Inflammatory macrophage treated with lipopolysaccharide for 1 hour (primary cell): Measurements from ENCODE around the gene CCDC88C.
A peak's percentile ranks its signal among the peaks of the same experiment; 100 is the strongest.
"Not testable (repeated sequence)": the region's sequence is repeated elsewhere in the genome, so short reads cannot be mapped to it uniquely, and the experiment has no call there.

Experiments
- DNase-seq, 2 donors: peaks; one replicate each; pipeline ENCODE4 v3.0.0-alpha.2; 2020 to 2022

The CCDC88C gene

GRCh38 chr14:91242635-91243034, 175.0 kb downstream of the CCDC88C start:
- no peak for DNase-seq

- peak; percentile 45 to 59 for DNase-seq
Observed at GRCh38 chr14:91241863-91242262, 175.8 kb downstream of the CCDC88C start.

GRCh38 chr14:91238661-91239060, 179.0 kb downstream of the CCDC88C start:
- DNase-seq: peak; percentile 54 to 67

- DNase-seq: peak; percentile 49 to 57
Observed at GRCh38 chr14:91238085-91238484, 179.5 kb downstream of the CCDC88C start.

- DNase-seq: no peak
Observed at GRCh38 chr14:91237219-91237618, 180.4 kb downstream of the CCDC88C start.

GRCh38 chr14:91235841-91236240, 181.8 kb downstream of the CCDC88C start:
- no peak for DNase-seq

GRCh38 chr14:91234791-91235114, 182.9 kb downstream of the CCDC88C start:
- DNase-seq: no peak

GRCh38 chr14:91233936-91234790, 183.5 kb downstream of the CCDC88C start:
- DNase-seq: no peak

GRCh38 chr14:91232603-91233002, 185.0 kb downstream of the CCDC88C start:
- peak; percentile 53 to 76 for DNase-seq

GRCh38 chr14:91232052-91232451, 185.6 kb downstream of the CCDC88C start:
- peak; percentile 28 to 63 for DNase-seq

GRCh38 chr14:91231446-91231845, 186.2 kb downstream of the CCDC88C start:
- peak; percentile 58 to 80 for DNase-seq

- DNase-seq: peak in 1 of 2 donors; percentile 54
Observed at GRCh38 chr14:91230397-91231035, 187.1 kb downstream of the CCDC88C start.

GRCh38 chr14:91229743-91230200, 187.8 kb downstream of the CCDC88C start:
- peak in 1 of 2 donors; percentile 31 for DNase-seq

GRCh38 chr14:91229005-91229382, 188.6 kb downstream of the CCDC88C start:
- DNase-seq: no peak

- peak; percentile 28 to 80 for DNase-seq
Observed at GRCh38 chr14:91228112-91229004, 189.3 kb downstream of the CCDC88C start.

GRCh38 chr14:91227183-91227628, 190.4 kb downstream of the CCDC88C start:
- DNase-seq: no peak

GRCh38 chr14:91226360-91226759, 191.3 kb downstream of the CCDC88C start:
- DNase-seq: not testable (repeated sequence)

GRCh38 chr14:91225025-91225424, 192.6 kb downstream of the CCDC88C start:
- DNase-seq: no peak

- no peak for DNase-seq
Observed at GRCh38 chr14:91223028-91223783, 194.4 kb downstream of the CCDC88C start.
